Stimulated activated CD8-positive, alpha-beta memory T cell treated with anti-CD3 and anti-CD28 coated beads, Interleukin-2, amount 100 ng/mL, for 1 hour (primary cell): ENCODE data around the gene ERFL.

Source experiments
- DNase-seq, 2 donors: peaks; one replicate each; pipeline ENCODE4 v3.0.0-alpha.2; 2020; ENCODE audit warnings: low read depth in 2 of 2

The ERFL gene

DNA sequence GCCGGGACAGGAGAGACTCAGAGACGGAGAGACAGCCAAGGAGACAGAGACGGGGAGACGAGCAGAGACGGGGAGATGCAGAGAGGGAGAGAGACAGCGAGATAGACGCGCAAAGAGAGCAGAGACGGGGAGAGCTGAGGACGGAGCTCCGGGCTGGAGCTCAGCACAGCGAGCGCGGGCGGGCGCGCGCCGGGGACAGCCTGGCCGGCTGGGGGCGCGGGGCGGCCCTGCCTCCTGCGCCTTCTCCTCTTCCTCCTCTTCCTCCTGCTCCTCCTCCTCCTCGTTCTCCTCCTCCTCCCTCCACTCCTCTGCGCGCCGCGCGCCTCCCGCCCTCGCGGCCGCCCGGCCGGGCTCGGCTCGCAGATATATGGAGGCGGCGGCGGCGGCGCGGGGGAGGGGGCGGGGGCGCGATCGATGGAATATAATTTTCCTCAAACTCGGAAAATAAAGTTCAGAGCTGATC, at the start of gene ERFL:
TSS of gene ERFL (minus strand) at position 229 of the 463 bp plus-strand sequence. CDS start 15,530 bp downstream, outside the sequence.
- no peak for DNase-seq

DNA sequence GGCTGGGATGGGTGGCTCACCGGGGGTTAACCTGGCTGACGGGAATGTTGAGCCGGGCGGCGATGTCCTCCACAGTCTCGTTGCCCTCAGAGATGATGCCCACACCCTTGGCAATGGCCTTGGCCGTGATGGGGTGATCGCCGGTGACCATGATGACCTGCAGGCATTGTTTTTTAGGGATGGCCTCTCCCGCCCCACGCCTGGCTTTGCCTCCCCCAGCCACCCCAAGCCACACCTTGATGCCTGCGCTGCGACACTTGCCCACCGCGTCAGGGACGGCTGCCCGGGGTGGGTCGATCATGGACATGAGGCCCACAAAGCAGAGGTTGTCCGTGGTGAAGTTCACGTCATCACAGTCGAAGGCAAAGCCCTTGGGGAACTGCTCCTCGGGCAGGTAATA, 49.7 kb upstream of the ERFL start:
- DNase-seq = no peak

DNA sequence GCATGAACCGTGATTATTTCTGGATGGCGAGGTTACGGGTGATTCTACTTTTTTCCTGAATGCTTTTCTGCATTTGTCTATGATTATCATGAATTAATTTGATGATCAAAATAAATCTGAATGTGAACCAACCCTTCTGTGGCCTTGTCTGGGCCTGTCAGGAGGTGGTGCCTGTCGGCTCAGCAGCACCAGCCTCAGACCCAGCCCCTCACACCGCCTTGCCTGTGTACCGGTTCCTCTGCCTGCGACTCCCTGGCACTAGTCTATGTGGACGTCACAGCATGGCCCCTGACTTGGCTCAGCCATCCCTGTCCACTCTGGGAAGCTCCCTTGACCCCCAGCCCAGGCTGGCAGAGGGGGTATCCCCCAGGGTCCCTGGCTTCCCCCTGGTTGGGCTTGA, 46.4 kb upstream of the ERFL start:
- DNase-seq = no peak

DNA sequence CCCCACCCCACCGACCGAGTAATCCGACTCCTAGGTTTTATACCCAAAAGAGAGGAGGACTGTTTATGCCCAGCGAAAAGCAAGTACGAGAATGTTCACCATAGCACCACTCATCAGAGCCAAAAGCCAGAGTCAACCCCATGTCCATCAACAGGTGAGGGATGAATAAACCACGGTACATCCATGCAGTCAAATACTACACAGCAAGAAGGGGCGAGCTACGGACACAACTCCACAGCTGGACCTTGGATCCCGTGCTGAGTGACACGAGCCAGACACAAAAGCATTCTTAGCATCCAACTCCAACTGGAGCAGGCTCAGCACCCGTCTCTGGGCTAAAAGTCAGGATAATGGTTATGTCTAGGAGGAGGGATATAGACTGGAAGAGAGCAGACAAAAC, 43.1 kb upstream of the ERFL start:
- DNase-seq = no peak

DNA sequence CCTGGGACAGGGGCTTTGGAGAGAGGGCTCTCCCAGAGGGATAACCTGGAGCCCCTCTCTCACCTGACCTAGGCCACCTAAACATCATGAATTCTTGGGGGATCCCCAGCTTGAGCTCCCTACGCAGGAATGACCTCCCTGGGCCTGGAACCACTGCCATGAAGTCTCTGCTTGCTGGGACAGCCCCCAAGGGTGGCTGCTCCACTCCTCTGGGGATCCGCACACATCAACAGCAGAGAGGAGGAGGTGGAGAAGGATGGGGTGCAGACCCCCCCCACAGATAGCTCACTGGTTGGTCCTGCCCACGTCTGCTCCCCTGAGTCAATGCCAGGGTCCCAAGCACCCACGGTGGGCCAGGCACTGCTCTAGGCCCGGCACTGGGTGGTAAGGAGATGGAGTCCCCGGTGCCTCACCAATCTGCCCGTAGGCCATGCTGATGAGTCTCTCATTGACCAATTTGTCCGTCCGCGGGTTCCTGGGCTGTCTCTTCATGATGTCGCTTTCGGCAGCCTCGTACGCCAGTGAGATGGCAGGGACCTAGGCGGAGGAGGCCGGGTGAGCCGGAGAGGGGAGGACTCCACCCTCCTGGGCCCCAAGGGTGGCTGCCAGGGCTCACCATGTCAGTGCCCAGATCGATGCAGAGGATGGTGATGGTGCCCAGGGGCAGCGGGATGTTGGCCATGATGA, 41.7 kb upstream of the ERFL start:
- no peak for DNase-seq

DNA sequence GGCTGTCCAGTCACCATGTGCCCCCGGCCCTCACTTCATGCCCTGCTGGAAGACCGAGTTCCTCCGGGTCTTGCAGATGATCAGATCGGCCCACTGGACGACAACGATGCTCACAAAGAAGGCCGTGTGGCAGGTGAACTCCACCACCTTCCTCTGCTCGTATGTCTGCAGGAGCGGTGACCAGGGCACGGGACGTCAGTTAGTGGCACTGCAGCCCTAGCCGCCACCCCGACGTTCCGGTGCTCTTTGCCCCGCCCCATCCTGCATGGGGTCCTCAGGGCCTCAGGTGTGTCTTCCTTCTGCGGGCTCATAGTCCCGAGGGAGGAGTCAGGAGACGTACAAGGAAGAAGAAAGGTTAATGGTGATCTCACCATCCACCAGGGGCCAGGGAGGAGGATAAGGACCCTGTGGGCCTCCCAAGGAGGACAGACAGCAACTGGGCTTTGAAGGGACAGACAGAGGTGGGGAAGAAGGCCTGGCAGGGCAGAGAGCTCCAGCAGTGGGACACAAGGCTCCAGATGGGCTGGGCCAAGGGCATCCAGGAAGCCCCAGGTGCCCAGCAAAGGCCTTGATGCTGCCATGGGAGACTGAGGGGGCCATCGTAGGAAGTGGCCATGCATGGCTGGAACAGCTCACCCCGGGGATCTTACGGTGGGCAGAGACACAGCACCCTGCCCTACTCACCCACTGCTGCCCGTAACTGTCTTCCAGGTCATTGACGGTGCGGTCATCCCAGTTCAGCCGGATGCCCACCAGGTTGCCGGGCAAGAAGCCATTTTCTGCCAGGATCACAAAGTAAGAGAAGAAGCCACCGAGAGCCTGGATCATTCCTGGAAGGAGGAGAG, 40.7 kb upstream of the ERFL start:
- DNase-seq = no peak

DNA sequence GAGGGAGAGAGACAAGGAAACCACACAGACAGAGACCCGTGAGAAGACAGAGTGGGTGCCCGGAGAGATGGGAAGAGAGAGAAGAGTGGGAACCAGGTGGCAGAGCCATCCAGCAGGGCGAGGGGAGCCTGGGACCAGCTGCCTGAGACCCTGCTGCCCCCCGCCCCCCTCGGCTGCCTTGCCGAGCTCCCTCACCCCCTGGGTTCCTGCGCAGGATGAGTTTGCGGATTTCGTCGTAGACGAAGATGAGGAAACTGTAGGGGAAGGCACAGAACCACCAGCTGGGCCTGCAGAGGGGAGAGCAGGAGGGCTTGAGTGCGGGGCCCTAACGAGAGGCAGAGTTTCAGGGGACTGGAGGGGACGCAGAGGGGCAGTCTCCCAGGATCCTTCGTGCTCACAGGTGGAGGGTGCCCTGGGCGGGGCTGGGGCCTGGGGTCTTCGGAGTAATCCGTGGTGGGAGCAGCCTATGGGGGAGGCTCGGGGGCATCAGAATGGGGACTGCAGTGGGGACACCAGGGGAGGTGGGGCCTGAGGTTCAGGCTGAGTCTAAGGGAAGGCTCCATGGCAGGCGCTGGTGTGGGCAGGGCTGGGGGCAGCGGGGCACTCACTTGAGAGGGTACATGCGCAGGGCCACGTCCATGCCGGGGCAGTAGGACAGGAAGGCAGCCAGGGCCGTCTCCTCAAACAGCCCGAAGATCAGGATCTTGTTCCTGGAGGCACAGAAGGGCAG, 39.0 kb upstream of the ERFL start:
- DNase-seq = no peak

DNA sequence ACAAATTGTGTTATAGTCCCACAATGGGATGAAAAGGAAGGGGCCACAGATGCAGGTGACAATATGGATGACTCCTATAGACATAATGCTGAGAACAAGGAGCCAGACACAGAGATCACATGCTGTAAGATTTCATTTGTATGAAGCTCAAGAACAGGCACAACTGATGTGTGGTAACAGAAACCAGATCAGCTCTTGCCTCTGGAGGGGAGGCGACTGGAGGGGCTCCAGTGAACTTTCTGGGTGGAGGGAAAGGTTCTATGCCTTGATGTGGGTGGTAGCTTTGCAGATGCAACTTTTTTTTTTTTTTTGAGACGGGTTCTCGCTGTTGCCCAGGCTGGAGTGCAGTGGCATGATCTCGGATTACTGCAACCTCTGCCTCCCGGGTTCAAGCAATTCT, 36.9 kb upstream of the ERFL start:
- DNase-seq = no peak

DNA sequence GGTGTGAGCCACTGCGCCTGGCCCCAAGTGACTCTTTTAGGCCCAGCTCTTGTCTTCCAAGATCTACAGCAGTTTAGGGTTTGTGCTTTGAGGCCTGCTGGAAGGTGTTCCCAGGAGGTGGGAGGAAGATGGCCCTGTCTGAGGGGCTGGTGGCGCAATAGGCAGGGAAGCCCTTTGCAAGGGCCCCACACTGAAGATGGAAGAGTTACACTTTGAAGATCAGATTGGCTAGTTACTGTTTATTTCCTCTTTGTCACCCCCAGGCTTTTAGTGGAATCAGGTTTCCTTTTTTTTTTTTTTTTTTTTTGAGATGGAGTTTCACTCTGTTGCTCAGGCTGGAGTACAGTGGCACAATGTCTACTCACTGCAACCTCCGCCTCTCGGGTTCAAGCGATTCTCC, 32.7 kb upstream of the ERFL start:
- DNase-seq = no peak

DNA sequence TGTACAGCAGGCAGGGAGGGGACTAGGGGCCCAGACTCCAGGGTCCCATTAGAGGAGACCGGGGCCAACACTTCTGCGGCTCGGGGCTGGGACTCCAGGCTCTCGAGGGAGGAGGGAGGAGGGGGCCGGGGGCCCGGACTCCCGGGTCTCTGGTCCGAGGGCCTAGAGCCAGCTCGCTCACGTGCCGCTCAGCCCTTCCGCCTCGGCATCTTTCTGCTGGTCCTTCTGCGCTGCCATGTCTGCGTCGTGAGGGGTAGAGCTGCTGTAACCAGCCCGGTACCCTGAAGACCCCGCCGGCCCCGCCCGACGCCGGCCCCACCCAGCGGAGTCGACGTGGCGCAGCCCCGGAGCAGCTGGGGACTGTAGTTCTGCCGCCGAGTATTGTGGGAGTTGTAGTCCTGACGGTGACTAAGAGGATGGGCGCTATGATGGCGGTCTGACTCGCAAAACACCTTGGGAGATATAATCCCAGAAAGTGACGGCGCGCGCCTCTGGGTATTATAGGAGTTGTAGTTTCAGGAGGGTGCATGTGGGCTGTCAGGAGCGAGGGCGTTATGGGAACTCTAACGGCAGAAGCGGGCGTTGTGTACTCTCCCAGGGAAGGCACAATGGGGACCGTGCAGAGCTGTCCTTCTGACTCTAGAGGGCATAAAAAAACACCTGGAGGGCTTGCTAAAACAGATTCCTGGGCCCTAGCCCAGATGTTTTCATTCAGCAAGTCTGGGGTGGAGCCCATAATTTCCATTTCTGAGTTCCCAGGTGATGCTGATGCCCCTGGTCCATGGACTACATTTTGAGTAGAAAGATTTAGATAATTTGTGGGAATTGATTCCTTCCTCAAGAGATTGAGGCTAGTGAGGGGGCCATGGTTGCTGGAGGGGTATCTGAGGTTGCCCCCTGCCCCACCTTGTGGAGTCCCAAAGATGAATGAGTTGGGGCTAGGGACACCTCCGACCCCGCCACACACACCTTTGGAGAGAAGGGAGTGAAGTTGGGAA, 31.1 kb upstream of the ERFL start, which contains the start of gene RABAC1:
TSS of gene RABAC1 (minus strand) at position 266 of the 998 bp plus-strand sequence. CDS start at position 237, 29 bp downstream.
- peak; percentile 69 to 77 for DNase-seq

DNA sequence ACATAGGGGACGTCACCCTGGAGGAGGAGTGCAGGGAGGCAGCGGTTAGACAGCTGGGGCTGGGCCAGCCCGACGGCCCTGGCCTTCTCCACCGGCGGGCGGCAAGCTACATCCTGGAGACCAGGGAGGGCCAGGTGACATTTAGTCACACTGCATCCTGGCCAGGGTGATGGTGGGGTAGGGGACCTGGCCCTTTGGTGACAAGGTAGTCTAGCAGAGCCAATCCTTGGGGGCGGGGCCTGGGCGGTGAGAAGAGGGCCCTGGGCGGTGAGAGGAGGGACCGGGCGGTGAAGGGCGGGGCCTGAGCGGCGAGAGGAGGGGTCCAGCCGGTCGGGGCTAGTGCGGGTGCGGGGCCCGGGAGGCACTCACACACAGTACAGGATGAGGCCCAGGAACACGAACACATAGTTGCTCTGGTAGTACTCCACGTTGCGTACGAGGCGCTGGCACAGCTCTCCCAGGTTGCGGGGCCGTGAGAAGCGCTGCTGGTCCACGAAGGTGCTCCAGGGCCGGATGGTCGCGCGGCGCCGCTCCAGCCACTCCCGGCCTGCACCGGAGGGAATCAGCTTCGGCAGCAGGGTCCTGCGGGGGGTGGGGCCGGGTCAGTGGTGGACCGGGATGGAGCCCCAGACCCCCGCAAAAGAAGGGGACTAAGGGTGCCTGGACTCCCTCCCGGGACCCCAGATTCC, 30.3 kb upstream of the ERFL start:
- DNase-seq = peak; percentile 48 to 62

DNA sequence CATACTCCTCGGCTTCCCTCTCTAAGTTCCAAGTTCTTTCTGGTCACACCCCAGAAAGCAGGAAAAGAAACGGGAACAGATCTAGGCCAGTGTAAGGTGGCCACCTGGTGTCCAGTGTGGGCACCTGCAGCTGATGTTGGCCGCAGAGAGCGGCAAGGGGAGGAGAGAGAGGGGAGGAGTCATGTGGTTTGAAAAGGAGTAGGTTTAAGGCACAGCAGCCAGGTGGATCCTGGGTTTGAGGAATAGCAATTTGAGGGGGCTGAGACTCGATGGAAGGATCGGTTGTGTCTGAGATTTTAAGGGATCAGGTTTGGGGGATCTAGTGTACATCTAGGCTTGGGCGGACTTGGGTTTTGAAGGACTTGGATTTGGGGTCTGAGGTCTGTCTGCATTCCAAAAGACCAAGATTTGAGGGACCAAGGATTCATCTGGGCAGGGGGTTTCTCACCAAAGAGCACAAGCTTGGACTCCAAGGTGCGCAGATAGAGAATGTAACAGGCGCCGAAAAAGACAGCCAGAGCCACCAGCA, 29.7 kb upstream of the ERFL start:
- DNase-seq = no peak

DNA sequence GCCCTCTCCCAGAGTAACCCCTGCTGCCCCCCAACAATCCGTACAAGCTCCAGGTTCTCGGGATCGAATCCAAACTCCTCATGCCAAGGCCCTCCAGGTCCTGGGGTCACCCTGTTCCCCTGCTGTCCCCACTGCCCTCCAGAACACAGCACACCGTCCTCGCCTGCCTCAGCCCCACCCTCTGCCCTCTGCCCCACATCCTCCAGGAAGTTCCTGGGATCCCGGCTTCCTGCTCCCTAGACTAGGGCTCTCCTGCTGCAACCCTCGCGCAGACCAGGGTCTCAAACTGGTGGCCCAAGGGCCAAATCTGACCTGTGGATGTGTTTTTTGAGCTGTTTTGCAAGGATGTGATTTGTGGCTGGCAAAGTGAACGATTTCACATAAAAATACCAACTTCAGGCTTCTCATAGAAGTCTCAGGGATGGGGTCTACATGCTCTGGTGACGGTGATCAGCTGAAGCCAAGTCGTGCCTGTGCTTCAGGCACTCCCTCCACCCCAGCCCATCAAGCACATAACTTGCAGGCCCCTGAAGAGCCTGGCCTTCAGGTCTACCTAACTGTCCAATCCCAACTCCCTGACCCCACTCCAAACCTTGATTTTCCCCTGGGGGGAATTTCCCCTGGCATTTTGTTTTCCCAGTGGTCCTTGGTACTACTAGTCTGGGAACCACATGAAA, 29.1 kb upstream of the ERFL start:
- no peak for DNase-seq

DNA sequence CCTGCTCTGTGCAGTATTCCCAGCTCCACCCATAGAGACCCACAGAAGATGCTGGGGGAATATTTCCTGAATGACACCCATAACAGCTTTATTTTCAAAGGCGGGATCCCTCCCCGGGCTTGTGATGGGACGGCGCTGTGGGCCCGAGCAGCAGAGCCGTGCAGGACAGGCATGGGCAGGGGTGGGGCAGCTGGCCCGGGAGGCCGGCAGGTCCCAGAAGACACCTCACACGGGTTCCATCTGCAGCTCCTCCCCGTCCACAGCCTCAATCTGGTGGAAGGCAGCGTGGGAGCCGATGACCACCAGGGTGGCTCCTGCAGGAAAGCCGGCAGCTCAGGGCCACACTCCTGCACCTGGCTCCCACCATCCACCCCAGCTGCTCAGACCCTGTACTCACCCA, 28.4 kb upstream of the ERFL start:
- DNase-seq = no peak

DNA sequence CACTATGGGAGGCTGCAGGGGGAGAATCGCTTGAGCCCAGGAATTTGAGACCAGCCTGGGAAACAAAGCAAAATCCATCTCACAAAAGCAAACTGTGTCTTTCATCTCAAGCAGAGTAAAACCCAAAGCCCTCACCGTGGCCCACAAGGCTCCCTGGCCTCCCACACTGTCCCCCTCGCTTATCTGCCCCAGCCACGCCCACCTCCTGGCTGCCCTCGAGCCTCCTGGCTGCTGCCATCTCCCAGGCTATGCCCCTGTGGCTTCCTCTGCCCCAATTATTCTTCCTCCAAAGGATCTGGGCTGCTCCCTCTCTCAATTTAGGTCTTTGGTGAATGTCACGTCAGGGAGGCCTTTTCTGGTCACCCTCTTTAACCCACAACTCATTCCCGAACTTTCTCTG, 27.3 kb upstream of the ERFL start:
- no peak for DNase-seq

DNA sequence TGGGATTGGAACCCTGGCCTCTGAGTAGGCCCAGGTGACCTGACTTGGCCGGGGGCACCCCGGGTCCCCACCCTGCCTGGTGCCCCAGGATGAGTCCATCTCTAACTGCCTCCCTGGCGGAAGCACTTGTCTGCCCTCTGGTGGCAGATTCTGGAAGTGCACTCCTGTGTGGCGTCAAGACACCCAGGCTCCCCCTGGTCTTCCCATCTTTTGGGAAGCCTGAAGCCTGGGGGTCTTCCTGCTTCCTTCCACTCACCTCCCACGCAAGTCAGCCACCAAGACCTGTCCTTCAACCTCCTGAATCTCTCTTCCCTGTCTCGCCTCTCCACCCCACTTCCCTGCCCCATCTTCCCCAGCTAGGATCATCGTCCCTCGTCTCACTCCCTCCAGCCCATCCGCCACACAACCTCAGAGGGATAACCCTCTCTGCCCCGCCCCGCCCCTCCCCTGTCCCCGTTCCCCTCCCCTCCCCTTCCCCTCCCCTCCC, 23.5 kb upstream of the ERFL start:
- DNase-seq = peak; percentile 76 to 78

DNA sequence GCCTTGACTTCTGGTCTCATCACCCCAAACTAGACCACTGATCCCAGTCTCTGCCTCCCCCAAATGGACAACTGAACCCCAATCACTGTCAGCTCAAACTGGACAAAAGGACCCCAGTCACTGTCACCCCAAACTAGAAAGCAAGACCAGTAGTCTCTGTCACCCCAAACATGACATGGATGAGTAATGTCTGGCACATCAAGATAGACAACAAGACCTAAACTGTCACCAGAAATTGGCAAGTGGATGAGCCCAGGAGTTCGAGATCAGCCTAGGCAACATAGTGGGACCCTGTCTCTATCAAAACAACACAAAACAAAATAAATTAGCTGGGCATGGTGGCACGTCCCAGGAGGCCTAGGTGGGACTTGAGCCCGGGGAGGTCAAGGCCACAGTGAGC, 18.8 kb upstream of the ERFL start:
- DNase-seq = no peak

DNA sequence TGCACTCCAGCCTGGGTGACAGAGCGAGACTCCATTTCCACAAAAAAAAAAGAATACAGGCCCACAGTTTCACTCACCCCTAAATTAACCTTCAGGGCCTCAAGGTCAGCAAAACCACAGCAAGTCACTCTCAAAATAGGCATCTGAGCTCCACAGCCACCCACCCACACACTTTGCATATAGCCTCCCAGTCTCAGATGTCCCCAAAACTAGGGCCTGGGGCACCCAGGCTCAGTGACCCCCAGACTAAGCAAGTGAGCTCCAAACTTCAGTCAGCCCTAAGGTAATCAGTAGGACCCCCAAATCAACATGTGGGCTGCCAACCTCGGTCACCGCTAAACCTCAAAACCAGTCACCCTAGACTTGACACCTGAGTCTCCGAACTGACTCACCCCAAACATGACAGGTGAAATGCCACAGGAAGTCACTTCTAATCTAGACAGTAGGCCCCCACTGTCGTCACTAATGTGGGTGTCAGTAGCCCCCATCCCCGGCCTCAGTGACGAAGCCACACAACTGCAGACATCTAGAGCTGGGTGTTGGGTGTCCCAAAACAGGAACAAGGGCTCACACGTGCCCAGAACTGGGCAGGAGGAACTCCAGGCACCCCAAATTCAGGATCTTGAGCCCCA, 17.0 kb upstream of the ERFL start:
- DNase-seq = peak; percentile 74 to 78

DNA sequence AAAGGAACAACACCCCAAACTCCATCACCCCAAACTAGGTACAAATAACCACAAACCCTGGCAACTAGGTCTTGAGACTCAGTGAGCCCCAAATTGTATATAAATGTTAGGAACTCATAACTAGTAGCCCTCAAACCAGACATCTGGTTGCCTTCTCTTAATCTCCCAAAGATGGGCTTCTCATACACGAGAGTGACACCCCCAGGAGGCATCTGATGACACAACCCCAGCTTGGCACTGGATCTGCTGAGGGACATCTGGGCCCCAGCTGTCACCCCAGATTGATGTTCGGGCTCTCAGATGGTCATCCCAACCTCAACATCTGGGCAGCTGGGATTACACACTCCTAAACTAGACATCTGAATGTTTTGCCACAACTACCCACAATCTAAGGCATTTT, 16.1 kb upstream of the ERFL start:
- no peak for DNase-seq
